HG03060 (cell line): Measurements from ENCODE around the gene LAIR2.

Experiments used
- ATAC-seq: cut with Tn5 transposase; IDR thresholded peaks from one replicate; pipeline ENCODE4 v1.9.1; 2021; ENCODE audit warnings: low read depth, moderate number of reproducible peaks; ENCODE audit not compliant: unreplicated experiment

Gene LAIR2

DNA sequence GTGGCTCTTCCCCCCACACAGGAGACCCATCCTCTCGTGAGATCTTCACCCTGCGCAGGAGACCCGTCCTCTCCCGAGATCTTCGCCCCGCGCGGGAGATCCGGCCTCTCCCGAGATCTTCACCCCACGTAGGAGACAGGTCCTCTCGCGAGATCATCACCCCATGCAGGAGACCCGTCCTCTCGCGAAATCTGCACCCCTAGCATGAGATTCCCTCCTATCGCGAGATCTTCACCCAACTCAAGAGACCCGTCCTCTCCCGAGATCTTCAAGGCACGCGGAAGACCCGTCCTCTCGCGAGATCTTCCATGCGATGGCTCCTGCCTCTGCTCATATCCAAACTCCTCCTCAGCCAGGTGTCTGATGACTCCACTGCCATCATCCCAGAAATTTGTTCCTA, 24.3 kb downstream of the LAIR2 start:
- ATAC-seq, result no peak

DNA sequence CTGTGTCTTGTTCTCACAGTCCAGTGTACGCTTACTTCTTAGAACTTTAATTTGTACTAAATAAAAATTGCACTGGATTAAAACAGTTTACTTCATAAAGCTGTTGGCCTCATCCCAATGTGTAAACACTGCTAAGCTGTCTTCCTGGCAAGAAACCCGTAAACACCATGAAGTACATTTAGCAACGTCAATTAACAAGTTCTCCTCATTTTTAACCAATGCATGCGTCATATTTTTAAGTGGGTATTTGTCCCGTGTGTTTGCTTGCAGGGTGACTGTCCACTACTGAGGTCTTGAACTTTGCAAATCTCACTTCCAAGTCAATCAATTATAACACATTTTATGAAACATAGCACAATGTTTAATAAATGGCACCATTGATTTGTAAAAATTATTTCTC, 28.2 kb downstream of the LAIR2 start:
- no peak for ATAC-seq

DNA sequence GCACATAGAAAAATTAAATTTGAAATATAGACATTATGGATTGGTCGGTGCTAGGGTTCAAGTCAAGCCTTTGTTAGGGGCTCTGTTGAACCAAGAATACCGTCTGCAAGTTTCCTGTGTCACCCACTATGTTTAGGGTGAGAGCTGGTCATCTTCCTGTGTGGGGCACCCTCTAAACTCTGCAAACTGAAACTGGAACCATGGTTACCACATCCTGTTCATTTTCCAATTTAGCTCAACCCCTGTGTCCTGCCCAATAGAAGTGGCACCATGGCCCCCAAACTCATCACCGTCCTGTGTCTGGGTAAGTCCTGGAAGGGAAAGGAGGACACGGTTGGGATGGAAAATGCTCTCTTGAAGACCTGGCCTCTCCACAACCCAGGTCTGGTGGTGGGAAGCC, 29.9 kb downstream of the LAIR2 start:
- ATAC-seq, result no peak

DNA sequence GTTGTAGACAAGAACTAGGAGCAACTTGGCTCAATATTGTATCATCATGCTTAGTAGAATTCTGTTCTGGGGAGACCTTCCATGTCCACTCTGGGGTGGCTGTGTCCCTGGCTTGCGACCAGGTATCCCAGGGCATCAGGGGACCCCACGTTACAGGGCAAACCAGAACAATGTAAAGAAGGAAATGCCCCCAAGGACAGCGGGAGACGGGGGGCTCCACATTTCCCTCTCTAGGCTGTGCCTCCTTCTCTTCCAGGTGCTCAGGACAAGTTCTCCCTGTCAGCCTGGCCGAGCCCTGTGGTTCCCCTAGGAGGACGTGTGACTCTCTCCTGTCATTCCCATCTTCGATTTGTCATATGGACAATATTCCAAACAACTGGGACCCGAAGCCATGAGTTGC, 30.8 kb downstream of the LAIR2 start:
- ATAC-seq, result no peak

DNA sequence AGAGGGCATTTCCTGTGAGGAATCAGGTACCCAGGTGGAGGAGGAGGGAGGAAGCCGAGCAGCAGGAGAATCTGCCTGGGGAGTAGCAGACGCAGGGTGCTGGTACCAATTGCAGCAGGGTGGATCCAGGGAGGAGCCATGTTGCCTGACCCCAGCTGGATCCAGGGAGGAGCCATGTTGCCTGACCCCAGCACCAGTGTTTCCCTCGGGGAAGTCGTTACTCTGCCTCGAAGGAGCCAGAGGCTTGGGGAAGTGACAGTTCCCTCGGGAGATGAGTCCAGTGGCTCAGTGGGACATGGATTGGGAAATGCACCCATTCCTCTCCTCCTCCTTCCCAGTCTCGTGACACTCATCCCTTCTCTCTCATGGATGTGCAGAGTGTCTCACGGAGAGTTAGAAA, 31.5 kb downstream of the LAIR2 start:
- no peak for ATAC-seq

DNA sequence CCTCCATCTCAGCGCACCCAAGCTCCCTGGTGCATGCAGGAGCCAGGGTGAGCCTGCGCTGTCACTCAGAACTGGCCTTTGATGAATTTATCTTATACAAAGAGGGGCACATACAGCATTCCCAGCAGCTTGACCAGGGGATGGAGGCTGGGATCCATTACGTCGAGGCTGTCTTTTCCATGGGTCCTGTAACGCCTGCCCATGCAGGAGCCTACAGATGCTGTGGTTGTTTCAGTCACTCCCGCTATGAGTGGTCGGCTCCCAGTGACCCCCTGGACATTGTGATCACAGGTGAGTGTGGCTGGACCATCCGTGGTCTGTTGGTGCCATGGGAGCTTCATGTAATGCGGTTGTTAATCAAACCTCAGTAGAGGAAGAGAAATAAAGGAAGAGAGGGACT, 33.0 kb downstream of the LAIR2 start:
- ATAC-seq, result no peak

DNA sequence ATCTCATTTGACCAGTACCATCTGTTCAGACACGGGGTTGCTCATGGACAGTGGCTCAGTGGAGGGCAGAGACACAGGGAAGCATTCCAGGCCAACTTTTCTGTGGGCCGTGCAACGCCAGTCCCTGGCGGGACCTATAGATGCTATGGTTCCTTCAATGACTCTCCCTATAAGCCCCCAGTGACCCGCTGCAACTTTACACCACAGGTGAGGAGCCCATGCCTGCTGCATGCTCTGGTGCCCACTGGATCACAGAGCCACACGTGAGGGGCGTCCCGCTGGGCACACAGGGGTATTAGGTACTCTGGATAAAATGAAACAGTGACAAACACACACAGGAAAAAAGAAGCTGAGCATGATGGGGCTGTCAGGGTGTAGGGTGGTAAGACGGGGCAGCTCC, 34.3 kb downstream of the LAIR2 start:
- no peak for ATAC-seq

DNA sequence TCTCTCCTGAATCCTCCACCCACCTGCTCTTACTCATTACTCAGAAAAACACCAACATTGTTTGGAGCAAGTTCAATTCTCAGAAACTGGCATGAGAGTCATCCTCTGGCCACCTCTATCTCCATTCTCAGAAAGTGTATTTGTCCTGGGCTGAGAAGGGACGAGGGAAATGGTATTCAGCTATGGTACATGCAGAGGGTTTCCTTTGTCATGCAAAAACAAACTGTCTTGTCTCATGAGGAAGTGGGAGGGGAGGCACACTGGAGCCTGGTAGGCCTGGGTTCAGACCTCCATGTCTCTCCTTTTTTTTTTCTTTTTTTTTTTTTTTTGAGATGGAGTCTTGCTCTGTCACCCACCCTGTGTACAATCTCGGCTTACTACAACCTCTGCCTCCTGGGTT, 39.1 kb downstream of the LAIR2 start:
- ATAC-seq, result no peak

DNA sequence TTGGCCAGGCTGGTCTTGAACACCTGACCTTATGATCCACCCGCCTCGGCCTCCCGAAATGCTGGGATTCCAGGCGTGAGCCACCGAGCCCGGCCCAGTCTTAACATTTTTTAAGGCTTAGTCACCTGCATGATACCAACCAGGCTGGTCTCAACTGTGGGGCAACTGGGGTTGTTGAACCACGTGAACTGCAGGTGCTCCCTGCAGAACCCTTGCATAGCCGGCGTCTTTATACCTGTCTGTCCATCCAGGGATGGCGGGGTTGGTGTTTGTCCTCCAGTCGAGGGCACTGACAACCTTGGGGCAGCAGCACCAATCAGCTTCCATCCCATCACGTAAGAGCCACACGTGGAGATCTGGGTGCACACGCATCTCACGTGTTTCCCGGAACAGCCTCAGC, 46.2 kb downstream of the LAIR2 start:
- ATAC-seq, result no peak

DNA sequence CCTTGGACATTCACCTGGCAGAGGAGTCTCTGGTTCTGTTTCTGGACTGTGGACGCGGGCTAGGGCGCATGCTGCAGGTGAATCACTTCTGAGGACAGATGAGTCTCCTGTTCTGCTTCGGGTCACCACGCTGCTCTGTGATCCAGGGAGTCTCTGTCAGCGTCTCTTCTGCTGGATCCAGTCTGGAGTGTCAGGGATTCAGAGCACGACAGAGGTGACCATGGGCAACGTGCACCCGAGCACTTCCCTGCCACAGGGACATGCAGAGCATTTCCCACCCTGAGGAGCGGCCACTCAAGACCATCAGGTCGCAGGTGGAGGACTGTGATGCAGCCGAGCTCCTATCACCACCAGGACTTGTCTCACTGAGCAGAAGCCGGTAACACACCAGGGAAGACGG, 46.6 kb downstream of the LAIR2 start:
- ATAC-seq, result no peak

DNA sequence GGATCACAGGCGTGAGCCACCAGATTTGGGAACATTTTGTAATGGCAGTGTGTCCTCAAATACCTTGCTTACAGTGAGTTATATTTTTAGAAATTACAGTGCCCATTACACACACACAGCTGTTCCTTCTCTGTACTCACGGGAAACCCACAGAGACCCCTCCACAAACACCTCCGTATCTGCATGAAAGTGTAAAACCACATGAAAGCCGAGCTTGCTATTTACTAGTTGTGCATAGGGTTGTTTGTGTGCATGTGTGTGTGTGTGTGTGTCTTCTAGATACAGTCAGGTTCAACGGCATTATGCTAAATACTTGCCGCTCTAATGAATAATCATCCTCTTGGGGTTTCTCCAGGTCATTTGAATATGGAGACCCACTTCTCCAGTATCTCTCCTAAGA, 48.7 kb downstream of the LAIR2 start:
- no peak for ATAC-seq

DNA sequence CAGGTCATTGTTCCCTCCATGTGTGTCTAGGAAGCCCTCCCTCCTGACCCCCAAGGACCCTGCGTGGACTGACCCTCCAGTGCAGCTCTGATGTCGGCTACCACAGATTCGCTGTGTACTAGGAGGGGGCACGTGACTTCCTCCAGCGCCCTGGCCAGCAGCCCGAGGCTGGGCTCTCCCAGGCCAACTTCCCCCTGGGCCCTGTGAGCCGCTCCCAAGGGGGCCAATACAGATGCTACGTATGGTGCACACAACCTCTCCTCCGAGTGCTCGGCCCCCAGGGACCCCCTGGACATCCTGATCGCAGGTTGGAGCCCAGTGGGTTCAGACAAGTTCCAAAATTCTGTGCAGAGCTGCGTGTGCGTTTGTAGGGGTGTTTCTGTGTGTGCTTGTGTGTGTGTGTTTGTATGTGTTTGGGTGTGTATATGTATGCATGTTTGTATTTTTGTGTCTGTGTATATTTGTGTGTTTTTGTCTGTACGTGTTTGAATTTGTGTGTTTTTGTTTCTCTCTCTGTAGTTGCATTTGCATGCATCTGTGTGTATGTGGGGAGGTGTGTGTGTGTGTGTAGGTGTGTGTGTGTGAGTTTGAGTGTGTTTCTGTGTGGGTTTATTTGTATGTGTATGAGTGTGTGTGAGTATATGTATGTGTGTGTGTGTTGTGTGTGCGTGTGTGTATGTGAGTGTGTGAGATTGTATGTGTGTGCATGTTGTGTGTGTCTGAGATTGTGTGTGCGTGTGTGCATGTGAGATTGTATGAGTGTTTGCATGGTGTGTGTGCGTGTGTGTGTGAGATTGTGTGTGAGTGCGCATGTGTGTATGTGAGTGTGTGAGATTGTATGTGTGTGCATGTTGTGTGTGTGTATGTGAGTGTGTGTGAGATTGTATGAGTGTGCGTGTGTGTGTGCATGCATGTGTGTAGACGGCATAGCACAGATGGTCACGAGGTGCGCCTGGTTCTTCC, 49.6 kb downstream of the LAIR2 start:
- no peak for ATAC-seq

DNA sequence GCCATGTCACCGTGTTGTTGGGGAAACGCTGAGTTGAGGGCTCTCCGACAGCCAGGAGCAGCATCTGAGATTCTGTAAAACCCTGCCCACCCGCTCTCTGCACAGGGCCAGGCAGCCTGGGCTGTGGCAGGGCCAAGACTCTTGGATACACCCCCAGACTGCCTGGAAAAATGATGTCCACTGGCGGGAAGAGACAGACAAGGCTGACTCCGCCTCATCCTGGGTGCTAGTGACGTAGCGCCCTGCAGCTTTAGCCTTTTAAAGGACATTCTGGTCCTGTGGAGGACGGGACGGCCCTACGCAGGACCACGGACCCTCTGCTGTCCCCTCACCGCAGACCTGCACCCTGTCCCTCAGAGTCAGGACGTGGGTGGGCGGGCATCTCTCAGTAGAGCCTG, 50.3 kb downstream of the LAIR2 start:
- no peak for ATAC-seq

DNA sequence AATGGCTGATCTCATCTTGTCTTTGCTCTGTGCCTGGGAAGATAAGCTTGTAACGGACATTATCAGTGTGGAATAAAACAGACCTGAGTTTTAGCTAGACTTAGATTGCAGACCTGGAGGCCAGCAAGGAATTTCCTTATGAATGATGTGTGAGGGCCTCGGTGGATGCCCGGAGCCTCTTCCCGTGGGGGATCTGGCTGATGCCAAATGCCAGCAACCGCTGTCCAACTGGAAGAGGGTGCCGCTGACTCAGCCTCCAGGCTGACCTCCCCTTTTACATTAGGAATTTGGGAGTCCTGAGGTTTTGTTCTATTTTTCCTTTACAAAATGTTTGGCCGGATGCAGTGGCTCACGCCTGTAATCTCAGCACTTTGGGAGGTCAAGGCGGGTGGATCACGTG, 51.4 kb downstream of the LAIR2 start:
- no peak for ATAC-seq

DNA sequence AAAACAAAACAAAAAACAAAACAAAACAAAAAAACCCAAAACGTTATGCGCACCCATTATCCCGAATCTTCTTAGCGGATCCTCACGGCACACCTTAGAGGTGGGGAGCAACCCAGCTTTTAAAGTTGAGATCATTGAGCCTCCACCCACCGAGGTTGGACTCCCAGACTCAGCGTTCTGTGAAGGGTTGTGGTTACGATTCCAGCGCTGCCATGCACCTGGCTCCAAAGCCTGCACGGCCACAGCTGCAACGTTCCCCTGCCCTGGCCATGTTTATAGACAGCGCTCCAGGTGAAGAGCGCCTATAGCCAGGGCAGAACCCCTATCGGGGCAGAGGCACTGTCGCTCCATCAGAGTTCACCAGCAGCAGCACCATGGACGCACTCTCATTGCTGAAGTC, 52.3 kb downstream of the LAIR2 start:
- no peak for ATAC-seq

DNA sequence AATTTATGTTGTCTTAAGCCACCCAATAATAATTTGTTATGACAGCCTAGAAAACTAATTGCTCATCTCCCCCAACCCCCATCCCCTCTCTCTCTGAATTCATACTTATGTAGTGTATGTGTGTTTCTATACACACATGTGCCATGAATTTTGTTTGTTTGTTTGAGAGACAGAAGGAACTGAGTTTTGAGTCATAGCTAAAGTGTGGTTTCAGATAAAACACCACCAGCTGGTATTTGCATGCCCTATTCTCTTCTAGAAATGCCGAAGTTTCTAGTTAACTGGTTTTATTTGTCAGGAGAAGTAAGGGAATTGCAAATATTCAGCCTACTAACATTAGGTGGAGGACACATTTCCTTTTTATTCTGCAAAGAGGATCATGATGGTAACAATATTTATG, 53.6 kb downstream of the LAIR2 start:
- no peak for ATAC-seq

DNA sequence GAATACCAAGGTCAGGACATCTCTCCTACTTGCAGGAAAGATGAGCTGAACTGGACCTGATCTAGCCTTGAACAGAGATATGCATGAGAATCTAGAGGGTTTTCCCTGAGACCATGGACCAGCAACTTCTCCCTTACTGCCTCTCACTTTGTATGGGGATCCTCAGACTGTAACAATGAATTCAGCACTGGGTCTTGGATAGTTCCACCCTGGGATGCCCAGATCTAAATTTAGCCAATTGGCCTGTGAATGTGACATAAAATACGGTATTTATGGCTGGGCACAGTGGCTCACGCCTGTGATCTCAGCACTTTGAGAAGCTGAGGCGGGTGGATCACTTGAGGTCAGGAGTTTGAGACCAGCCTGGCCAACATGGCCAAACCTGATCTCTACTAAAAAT, 55.7 kb downstream of the LAIR2 start:
- ATAC-seq, result no peak
